D721Med (cell line): Measurements from ENCODE around the gene DUS3L.
"Not testable (repeated sequence)": the region's sequence is repeated elsewhere in the genome, so short reads cannot be mapped to it uniquely, and the experiment has no call there.

Experiments
- DNase-seq: peaks from one replicate; pipeline ENCODE4 v3.0.0; 2011; ENCODE audit warnings: low spot score; ENCODE audit not compliant: insufficient read length
- FAIRE-seq: peaks from 2 replicates; lab custom pipeline; 2011; peaks lifted over from hg19 to GRCh38; lab: Jason Lieb, UNC
- TF ChIP-seq, protein P1 (sequence below): IDR thresholded peaks from 2 replicates; pipeline ENCODE4 v1.5.1; 2012; ENCODE audit warnings: mild to moderate bottlenecking, control low read depth; ENCODE audit not compliant: insufficient read depth; ENCODE audit errors: missing control alignments

DUS3L gene

DNA sequence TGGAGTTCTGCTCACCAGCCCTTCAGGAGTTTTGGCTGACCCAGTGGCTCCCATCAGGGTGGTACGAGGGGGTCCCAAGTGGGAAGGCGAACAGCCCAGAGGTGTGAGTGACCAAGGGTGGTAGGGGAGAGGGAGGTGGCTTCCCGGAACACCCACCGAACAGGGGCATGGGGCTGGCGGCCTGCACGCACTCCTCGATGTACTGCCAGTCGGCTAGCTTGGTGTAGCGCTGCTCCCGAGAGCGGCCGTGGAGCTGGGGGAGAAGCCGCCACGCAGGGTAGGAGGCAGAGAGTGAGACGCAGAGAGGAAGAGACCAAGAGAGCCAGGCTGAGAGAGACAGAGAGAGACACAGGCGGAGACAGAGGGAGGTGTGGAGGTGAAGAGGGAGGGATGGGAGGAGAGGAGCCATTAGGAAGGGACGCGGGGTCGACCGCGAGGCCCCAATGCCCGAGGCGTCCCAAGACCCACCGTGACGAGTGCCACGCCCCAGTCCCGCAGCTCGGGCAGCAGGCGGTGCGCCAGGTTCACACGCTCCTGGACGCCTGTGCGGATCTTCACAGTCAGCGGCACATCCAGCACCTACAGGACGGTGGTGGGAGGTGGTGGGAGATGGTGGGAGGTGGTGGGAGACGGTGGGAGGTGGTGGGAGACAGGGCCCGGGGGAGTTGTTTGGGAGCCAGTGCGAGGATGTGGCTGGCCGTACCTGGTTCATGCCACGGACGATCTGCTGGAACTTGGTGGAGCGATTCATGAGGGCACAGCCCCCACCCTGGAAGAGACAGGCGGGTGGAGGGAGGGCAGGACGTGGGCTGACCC, 4.2 kb downstream of the DUS3L start:
- TF ChIP-seq, protein P1, sequence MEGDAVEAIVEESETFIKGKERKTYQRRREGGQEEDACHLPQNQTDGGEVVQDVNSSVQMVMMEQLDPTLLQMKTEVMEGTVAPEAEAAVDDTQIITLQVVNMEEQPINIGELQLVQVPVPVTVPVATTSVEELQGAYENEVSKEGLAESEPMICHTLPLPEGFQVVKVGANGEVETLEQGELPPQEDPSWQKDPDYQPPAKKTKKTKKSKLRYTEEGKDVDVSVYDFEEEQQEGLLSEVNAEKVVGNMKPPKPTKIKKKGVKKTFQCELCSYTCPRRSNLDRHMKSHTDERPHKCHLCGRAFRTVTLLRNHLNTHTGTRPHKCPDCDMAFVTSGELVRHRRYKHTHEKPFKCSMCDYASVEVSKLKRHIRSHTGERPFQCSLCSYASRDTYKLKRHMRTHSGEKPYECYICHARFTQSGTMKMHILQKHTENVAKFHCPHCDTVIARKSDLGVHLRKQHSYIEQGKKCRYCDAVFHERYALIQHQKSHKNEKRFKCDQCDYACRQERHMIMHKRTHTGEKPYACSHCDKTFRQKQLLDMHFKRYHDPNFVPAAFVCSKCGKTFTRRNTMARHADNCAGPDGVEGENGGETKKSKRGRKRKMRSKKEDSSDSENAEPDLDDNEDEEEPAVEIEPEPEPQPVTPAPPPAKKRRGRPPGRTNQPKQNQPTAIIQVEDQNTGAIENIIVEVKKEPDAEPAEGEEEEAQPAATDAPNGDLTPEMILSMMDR: no peak
- DNase-seq: no peak
- FAIRE-seq: no peak

DNA sequence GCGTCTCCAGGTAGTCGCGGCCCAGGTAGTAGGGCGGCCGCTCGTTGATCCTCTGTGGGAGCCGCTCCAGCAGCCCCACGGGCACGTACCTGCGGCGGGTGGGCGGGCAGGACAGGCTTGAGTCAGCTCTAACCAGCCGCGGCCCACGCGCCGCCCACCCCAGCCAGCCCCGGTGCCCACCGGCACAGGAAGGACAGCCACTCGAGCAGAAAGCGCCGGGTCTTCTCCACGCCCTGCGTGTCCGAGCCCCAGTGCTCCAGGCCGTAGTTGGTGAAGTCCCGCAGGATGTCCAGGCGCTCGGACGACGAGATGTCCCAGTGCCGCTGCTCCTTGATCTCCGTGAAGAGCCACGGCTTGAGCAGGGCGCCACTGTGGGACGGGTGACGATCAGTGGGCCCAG, 5.5 kb downstream of the DUS3L start:
- DNase-seq: no peak
- TF ChIP-seq, protein P1: no peak
- no peak for FAIRE-seq

DNA sequence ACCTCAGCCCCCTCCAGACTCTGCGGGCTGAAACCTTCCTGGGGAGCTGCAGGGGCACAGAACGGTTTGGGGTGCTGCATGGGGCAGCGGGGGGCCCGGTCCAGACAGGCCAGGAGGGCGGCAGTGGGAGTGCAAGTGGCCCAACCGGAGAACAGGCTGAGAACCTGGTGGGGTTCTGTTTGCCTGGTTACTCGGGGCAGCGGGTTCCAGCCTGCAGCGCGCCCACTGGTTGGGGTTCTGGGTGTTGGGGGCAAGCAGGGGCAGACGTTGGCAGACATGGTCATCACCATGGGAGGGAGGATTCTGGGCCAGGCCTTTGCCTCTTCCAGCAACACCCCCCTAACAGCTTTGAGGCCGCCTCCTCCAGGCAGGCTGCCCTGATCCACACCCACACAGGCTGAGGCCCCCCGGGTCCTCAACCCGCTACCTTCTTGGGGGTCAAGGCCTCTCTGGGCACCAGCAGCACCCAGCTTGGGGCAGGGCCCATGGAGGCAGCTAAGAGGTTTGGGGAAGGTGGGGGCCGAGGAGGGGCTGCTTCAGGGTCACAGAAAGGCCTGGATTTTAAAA, 6.3 kb downstream of the DUS3L start, which contains the start of gene PRR22:
Gene PRR22 (minus strand): TSS at position 166 of the 567 bp plus-strand sequence. CDS start 86 bp downstream, at position 80.
- FAIRE-seq (no peak), DNase-seq (no peak)
- TF ChIP-seq, protein P1: no peak

DNA sequence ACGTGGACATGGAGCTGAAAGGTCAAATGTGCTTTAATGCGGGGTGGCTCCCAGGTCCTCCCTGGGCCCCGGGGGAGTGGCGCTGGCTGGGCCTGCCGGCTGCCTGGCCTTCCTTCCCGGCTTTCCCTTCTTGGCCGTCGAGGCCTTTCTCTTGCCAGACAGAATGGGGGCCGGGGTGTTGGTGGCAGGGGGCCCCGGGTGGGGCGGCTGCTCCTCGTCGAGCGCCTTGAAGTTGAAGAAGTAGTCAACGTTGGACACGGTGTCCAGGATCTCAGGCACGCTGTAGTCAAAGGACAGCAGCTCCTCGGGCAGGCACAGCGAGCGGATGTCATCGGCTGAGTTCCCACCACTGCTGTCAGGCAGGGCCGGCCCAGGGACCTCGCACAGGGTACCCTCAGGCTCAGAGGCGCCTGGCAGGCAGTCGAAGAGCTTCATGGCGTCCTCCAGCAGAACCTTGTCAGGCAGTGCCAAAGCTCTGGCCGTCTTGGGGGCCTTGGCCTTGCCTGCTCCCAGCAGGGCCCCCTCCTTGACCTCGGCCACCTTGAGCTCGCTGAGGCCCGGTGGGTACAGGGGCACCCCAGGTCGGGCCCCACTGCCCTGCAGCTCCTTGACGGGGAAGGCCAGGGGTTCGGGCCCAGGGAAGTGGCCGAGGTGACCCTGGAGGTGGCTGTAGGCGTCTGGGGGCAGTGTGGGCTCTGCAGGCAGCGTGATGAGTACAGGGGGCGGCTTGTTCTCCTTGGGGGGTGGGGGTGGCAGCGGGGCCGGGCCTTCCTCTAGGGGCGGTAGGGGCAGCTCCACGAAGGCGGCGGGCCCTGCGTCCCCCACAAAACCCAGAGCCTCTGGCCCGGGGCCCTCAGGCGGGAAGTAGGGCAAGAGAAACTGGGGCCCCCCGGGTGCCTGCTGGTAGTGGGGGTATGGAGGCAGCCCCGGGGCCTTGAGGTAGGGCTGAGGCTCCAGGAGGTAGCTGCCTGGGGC, 7.7 kb downstream of the DUS3L start:
- TF ChIP-seq, protein P1: no peak
- FAIRE-seq (no peak), DNase-seq (no peak)

DNA sequence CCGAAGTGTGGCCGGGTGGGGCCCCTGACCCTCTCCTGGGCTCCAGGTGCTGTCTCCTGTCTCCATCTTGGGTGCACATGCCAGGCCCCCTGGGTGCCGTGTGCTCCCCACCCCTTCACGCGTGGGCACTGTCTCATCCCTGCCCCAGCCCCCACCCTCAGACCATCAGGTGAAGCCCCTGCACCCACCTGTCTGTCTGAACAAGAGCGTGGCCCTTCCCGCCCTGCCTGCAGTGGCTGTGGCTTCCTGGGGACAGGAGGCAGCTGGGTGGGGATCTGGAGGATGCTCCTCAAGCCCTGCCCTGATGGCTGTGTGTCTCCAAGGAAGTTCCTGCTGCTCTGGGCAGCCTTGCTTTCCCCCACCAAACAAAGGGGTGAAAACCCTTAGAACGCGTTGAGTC, 8.6 kb downstream of the DUS3L start:
- TF ChIP-seq, protein P1: no peak
- DNase-seq (no peak), FAIRE-seq (no peak)

DNA sequence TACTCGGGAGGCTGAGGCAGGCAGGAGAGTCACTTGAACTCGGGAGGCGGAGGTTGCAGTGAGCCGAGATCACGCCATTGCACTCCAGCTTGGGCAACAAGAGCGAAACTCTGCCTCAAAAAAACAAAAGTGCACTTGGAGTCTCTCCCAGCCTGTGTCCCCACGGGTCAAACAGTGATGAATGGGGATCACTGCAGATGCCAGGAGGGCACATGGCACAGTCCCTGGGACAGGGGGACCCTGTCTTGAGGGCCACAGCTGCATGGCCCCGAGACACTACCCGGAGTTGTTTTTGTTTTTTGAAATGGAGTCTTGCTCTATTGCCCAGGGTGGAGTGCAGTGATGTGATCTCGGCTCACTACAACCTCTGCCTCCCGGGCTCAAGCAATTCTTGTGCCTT, 10.0 kb downstream of the DUS3L start:
- FAIRE-seq, DNase-seq: not testable (repeated sequence)

DNA sequence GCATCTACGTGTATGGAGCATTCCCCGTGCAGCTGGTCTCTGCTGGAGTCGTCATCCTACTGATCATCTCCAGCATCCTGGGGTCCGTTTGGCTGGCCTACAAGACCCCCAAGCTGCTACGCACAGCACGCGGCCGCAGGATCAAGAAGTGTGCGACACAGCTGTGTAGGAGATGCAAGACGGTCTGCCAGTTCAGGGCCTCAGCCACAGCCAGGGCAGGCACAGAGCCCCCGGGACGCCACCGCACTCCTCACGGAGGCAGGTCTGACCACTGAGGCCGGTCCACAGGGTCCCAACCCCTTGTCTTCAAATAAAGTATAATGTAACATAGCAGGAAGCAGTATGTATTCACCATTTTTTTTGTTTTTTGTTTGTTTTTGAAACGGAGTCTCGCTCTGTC, 12.6 kb downstream of the DUS3L start:
- no peak for DNase-seq
- FAIRE-seq: no peak
- TF ChIP-seq, protein P1: no peak
